IMR-90 (cell line): Measurements from ENCODE around the gene PRELP. TPM values are rescaled to one million over a fixed set of nuclear protein-coding genes. Genes with fewer than 3 reads are reported as not detected.

Source experiments
- ATAC-seq: fragments of 200-7000 bp; cut with Tn5 transposase; 2 replicates; pipeline ENCODE4 v1.9.1; 2020; ENCODE audit warnings: low read depth, mild to moderate bottlenecking, moderate library complexity
- BruUV-seq: library from RNA; stranded (reverse); fragments of 400-500 nt; replicated peaks from 2 replicates; lab custom pipeline; 2021; lab: Mats Ljungman, UMichigan
- CTCF ChIA-PET: fragments of 300-600 bp; formaldehyde crosslinking; extraction: SDS; loops from one replicate; lab custom pipeline; 2021; ENCODE audit warnings: antibody characterized with exemption; lab: Yijun Ruan, JAX
- POLR2A ChIA-PET: fragments of 300-600 bp; sonication (Branson Sonifier 250); formaldehyde crosslinking; loops from one replicate; lab custom pipeline; 2022; ENCODE audit warnings: antibody characterized with exemption; ENCODE audit not compliant: unreplicated experiment; lab: Charles Lee
- DNase-seq: peaks from one replicate; pipeline ENCODE4 v3.0.0; 2013
- H2AFZ ChIP-seq: replicated peaks from 2 replicates; pipeline ENCODE3; 2013; ENCODE audit warnings: low read length, mild to moderate bottlenecking; ENCODE audit not compliant: poor library complexity
- H2AK5ac ChIP-seq: 2 replicates; pipeline ENCODE4 v1.6.1; 2013; ENCODE audit warnings: low read depth, low read length, inconsistent platforms
- H2AK9ac ChIP-seq: replicated peaks from 2 replicates; pipeline ENCODE3; 2013; ENCODE audit warnings: mild to moderate bottlenecking, low read depth, low read length, moderate library complexity; ENCODE audit not compliant: poor library complexity
- H2BK120ac ChIP-seq: 2 replicates; pipeline ENCODE4 v1.6.1; 2013; ENCODE audit warnings: low read depth, low read length, inconsistent platforms
- H2BK15ac ChIP-seq: 3 replicates; pipeline ENCODE4 v1.6.1; 2013; ENCODE audit warnings: low read depth, low read length, inconsistent platforms
- H2BK20ac ChIP-seq: 2 replicates; pipeline ENCODE4 v1.6.1; 2013; ENCODE audit warnings: low read depth, mild to moderate bottlenecking, inconsistent platforms, low read length, moderate library complexity
- H2BK5ac ChIP-seq: 2 replicates; pipeline ENCODE4 v1.6.1; 2013; ENCODE audit warnings: mild to moderate bottlenecking, low read depth, low read length, inconsistent platforms; ENCODE audit not compliant: poor library complexity, severe bottlenecking
- H3K14ac ChIP-seq: replicated peaks from 2 replicates; pipeline ENCODE4 v1.6.1; 2013; ENCODE audit warnings: low read depth, low read length, inconsistent platforms
- H3K18ac ChIP-seq: 2 replicates; pipeline ENCODE4 v1.6.1; 2013; ENCODE audit warnings: low read depth, low read length, control low read depth
- H3K23ac ChIP-seq: 2 replicates; pipeline ENCODE4 v1.6.1; 2013; ENCODE audit warnings: low read depth, low read length, inconsistent platforms
- H3K27ac ChIP-seq: 2 replicates; pipeline ENCODE4 v1.5.1; 2013; ENCODE audit warnings: mild to moderate bottlenecking, control low read depth, low read length; ENCODE audit not compliant: insufficient read depth
- H3K27me3 ChIP-seq: 2 replicates; pipeline ENCODE4 v1.6.1; 2013; ENCODE audit warnings: low read length; ENCODE audit not compliant: control insufficient read depth, insufficient read depth
- H3K36me3 ChIP-seq: 2 replicates; pipeline ENCODE4 v1.6.1; 2013; ENCODE audit warnings: low read length, mixed read lengths; ENCODE audit not compliant: control insufficient read depth, insufficient read depth
- H3K4ac ChIP-seq: 2 replicates; pipeline ENCODE4 v1.6.1; 2013; ENCODE audit warnings: low read depth, low read length, inconsistent platforms
- H3K4me1 ChIP-seq: 2 replicates; pipeline ENCODE4 v1.6.1; 2013; ENCODE audit warnings: low read length, mixed read lengths; ENCODE audit not compliant: control insufficient read depth, insufficient read depth
- H3K4me2 ChIP-seq: 2 replicates; pipeline ENCODE4 v1.6.1; 2013; ENCODE audit warnings: low read depth, mild to moderate bottlenecking, control low read depth, low read length, moderate library complexity
- H3K4me3 ChIP-seq: 2 replicates; pipeline ENCODE4 v1.5.1; 2013; ENCODE audit warnings: low read depth, mild to moderate bottlenecking, control low read depth, low read length, moderate library complexity; ENCODE audit not compliant: insufficient read depth
- H3K56ac ChIP-seq: 2 replicates; pipeline ENCODE4 v1.6.1; 2013; ENCODE audit warnings: low read length, inconsistent platforms; ENCODE audit not compliant: insufficient read depth; ENCODE audit errors: extremely low read depth
- H3K79me1 ChIP-seq, 2 experiments: 2 replicates each; pipeline ENCODE4 v1.6.1; 2013; ENCODE audit warnings: low read length in 2 of 2, inconsistent platforms in 1 of 2, low read depth in 1 of 2
- H3K9ac ChIP-seq: 2 replicates; pipeline ENCODE4 v1.6.1; 2013; ENCODE audit warnings: low read depth, low read length, control low read depth
- H3K9me1 ChIP-seq: 2 replicates; pipeline ENCODE4 v1.6.1; 2013; ENCODE audit warnings: low read length, inconsistent platforms; ENCODE audit not compliant: insufficient read depth
- H3K9me3 ChIP-seq: 2 replicates; pipeline ENCODE4 v1.6.1; 2013; ENCODE audit warnings: low read length; ENCODE audit not compliant: control insufficient read depth, insufficient read depth
- H4K20me1 ChIP-seq: 2 replicates; pipeline ENCODE4 v1.6.1; 2013; ENCODE audit warnings: low read length, inconsistent platforms; ENCODE audit not compliant: insufficient read depth
- H4K5ac ChIP-seq: 2 replicates; pipeline ENCODE4 v1.6.1; 2013; ENCODE audit warnings: mild to moderate bottlenecking, low read depth, low read length, control low read depth
- H4K8ac ChIP-seq, 2 experiments: 2 replicates each; pipeline ENCODE4 v1.6.1; 2013; ENCODE audit warnings: low read depth in 2 of 2, low read length in 2 of 2, control low read depth in 1 of 2, inconsistent platforms in 1 of 2
- H4K91ac ChIP-seq: 2 replicates; pipeline ENCODE4 v1.6.1; 2013; ENCODE audit warnings: low read depth, low read length, inconsistent platforms; ENCODE audit not compliant: insufficient read depth
- BHLHE40 ChIP-seq: fragments of 150-350 bp; IDR thresholded peaks from 2 replicates; pipeline ENCODE4 v1.6.1; 2016; ENCODE audit warnings: mild to moderate bottlenecking, low read depth, low read length
- CEBPB ChIP-seq: IDR thresholded peaks from 2 replicates; pipeline ENCODE4 v1.6.1; 2012; ENCODE audit warnings: low read depth, low read length, improper control_type of control experiment
- ELK1 ChIP-seq: fragments of 150-350 bp; IDR thresholded peaks from 2 replicates; pipeline ENCODE4 v1.6.1; 2016; ENCODE audit warnings: low read depth, mild to moderate bottlenecking, low read length, moderate library complexity, borderline replicate concordance
- FOS ChIP-seq: fragments of 150-350 bp; IDR thresholded peaks from 2 replicates; pipeline ENCODE4 v1.6.1; 2016; ENCODE audit warnings: low read depth, low read length
- MAFK ChIP-seq: IDR thresholded peaks from 2 replicates; pipeline ENCODE4 v1.6.1; 2012; ENCODE audit warnings: low read depth, low read length, improper control_type of control experiment
- MAZ ChIP-seq: IDR thresholded peaks from 2 replicates; pipeline ENCODE4 v1.6.1; 2012; ENCODE audit warnings: low read depth, mild to moderate bottlenecking, low read length, improper control_type of control experiment, moderate library complexity, borderline replicate concordance
- MXI1 ChIP-seq: IDR thresholded peaks from 2 replicates; pipeline ENCODE4 v1.6.1; 2012; ENCODE audit warnings: low read depth, mild to moderate bottlenecking, low read length, moderate library complexity, borderline replicate concordance
- NFE2L2 ChIP-seq: fragments of 150-350 bp; IDR thresholded peaks from 2 replicates; pipeline ENCODE4 v1.6.1; 2016; ENCODE audit warnings: low read depth, mild to moderate bottlenecking, low read length
- RCOR1 ChIP-seq: IDR thresholded peaks from 2 replicates; pipeline ENCODE4 v1.6.1; 2012; ENCODE audit warnings: mild to moderate bottlenecking, low read length, improper control_type of control experiment; ENCODE audit not compliant: insufficient replicate concordance
- RFX5 ChIP-seq: IDR thresholded peaks from 2 replicates; pipeline ENCODE4 v1.8.0; 2012; ENCODE audit warnings: low read depth, mild to moderate bottlenecking, low read length, moderate library complexity
- SMC3 ChIP-seq: fragments of 150-350 bp; IDR thresholded peaks from 2 replicates; pipeline ENCODE4 v1.6.1; 2016; ENCODE audit warnings: low read depth, mild to moderate bottlenecking, antibody characterized with exemption, low read length, moderate library complexity
- USF2 ChIP-seq: fragments of 150-350 bp; IDR thresholded peaks from 2 replicates; pipeline ENCODE4 v1.6.1; 2017; ENCODE audit warnings: mild to moderate bottlenecking, antibody characterized with exemption, low read length, low read depth
- WGBS, 2 experiments: methylation state at CpG; one replicate each; pipeline versions ENCODE4 v1.1.5 to v1.1.7; 2013; ENCODE audit warnings: missing lambda C conversion rate in 2 of 2; ENCODE audit not compliant: insufficient read length in 1 of 2; ENCODE audit errors: extremely low coverage in 2 of 2; 5-methylcytosine and 5-hydroxymethylcytosine counted together
- dilution Hi-C: fragments of 300-500 bp; cut with HindIII; formaldehyde crosslinking; loops from one replicate; pipeline ENCODE4 v1.14.3; 2018; ENCODE audit warnings: low sequenced_read_pairs; ENCODE audit not compliant: unreplicated experiment
- in situ Hi-C: fragments of 300-500 bp; cut with MboI; formaldehyde crosslinking; loops from 3 replicates; pipeline ENCODE4 v1.14.3; 2019; ENCODE audit warnings: low sequenced_read_pairs, inconsistent platforms, mixed read lengths
- intact Hi-C: fragments of 100-400 bp; cut with micrococcal nuclease; formaldehyde crosslinking; loops from 2 replicates; pipeline ENCODE4 v1.10.0; 2022
- polyA plus RNA-seq, 3 experiments: library from polyadenylated mRNA; depleted of rRNA; stranded (reverse); fragments of >200 nt; gene quantifications; 2 replicates each; pipeline ENCODE4 v1.2.3, GENCODE V29; 2012; ENCODE audit warnings: low replicate concordance in 1 of 3
- total RNA-seq: library from RNA; depleted of rRNA; stranded (reverse); fragments of >200 nt; gene quantifications from 2 replicates; pipeline ENCODE4 v1.2.3, GENCODE V29; 2012

Gene PRELP
- total and polyA plus RNA-seq, 2 of the 4 experiments (the other 2 are of a cell fraction): 0.56 TPM; not detected in 1

GRCh38 chr1:203511930-203512329, 36.3 kb downstream of the PRELP start:
- H3K9ac ChIP-seq: peak overlapping the region; percentile 66; the same call in 1 of the 2 replicates
- peak overlapping the region; percentile 87 to 95 for H4K8ac ChIP-seq
- peak overlapping the region; percentile 93 for H3K27ac ChIP-seq
- POLR2A ChIA-PET: no interaction called here
- intact Hi-C loops (loop anchor here (2.0 kb wide), 1 partner anchor 45 kb away; no protein-coding TSS in a partner anchor), in situ Hi-C loops (no loop called here), dilution Hi-C loops (no loop called here)
- H2AK9ac ChIP-seq: peak overlapping the region; percentile 99
- H3K9me3 ChIP-seq: no peaks in the 10 kb centered on the region
- H4K20me1 ChIP-seq: no peaks in the 10 kb centered on the region
- DNase-seq (no peak), ATAC-seq (no peak)
- no peak overlapping the region for H3K4me3 ChIP-seq
- no peak for TF ChIP-seq ELK1
- TF ChIP-seq NFE2L2: no peak
- TF ChIP-seq RFX5: no peak
- TF ChIP-seq MXI1: no peak
- TF ChIP-seq MAZ: no peak
- TF ChIP-seq BHLHE40: no peak
- TF ChIP-seq SMC3: no peak
- TF ChIP-seq RCOR1: no peak
- no peak for TF ChIP-seq MAFK
- no peak for TF ChIP-seq CEBPB
- no peak for TF ChIP-seq USF2
- TF ChIP-seq FOS: no peak
- H2BK5ac ChIP-seq: peak overlapping the region; percentile 98
- H3K4me2 ChIP-seq: no peak overlapping the region
- no peaks in the 10 kb centered on the region for H3K27me3 ChIP-seq
- peak overlapping the region; percentile 96 for H3K14ac ChIP-seq
- H3K23ac ChIP-seq: peak overlapping the region; percentile 91
- peak overlapping the region; percentile 99 for H3K4ac ChIP-seq
- H3K4me1 ChIP-seq: peaks cover 43% of the 10 kb centered on the region
- H2BK120ac ChIP-seq: peak overlapping the region; percentile 99
- H4K91ac ChIP-seq: peak overlapping the region; percentile 99
- peak overlapping the region; percentile 98 for H2BK15ac ChIP-seq
- H2AK5ac ChIP-seq: peak overlapping the region; percentile 99
- H3K56ac ChIP-seq: peak overlapping the region; percentile 91
- BruUV-seq: no TSS peak
- CTCF ChIA-PET: no interaction called here
- H2AFZ ChIP-seq: peak overlapping the region; percentile 11
- H2BK20ac ChIP-seq: peak overlapping the region; percentile 98
- WGBS, 2 experiments: 100% methylated on average over 1 of the region's 4 CpGs; no CpG with 5 or more reads in 1 of the 2 experiments
- peaks cover 10 to 58% of the 10 kb centered on the region in 2 experiments; a peak in 3 of 4 replicates for H3K79me1 ChIP-seq
- H3K36me3 ChIP-seq: no peaks in the 10 kb centered on the region
- peak overlapping the region; percentile 85 for H3K18ac ChIP-seq
- H4K5ac ChIP-seq: peak overlapping the region; percentile 63
- H3K9me1 ChIP-seq: peaks cover 45% of the 10 kb centered on the region
